ENCODE data around the gene FOXL3. TPM values are rescaled to one million over a fixed set of nuclear protein-coding genes. Genes with fewer than 3 reads are reported as not detected.
A peak's percentile ranks its signal among the peaks of the same experiment; 100 is the strongest.

Gene FOXL3
- total RNA-seq, 1 experiment from 2014 or later: not detected

DNA sequence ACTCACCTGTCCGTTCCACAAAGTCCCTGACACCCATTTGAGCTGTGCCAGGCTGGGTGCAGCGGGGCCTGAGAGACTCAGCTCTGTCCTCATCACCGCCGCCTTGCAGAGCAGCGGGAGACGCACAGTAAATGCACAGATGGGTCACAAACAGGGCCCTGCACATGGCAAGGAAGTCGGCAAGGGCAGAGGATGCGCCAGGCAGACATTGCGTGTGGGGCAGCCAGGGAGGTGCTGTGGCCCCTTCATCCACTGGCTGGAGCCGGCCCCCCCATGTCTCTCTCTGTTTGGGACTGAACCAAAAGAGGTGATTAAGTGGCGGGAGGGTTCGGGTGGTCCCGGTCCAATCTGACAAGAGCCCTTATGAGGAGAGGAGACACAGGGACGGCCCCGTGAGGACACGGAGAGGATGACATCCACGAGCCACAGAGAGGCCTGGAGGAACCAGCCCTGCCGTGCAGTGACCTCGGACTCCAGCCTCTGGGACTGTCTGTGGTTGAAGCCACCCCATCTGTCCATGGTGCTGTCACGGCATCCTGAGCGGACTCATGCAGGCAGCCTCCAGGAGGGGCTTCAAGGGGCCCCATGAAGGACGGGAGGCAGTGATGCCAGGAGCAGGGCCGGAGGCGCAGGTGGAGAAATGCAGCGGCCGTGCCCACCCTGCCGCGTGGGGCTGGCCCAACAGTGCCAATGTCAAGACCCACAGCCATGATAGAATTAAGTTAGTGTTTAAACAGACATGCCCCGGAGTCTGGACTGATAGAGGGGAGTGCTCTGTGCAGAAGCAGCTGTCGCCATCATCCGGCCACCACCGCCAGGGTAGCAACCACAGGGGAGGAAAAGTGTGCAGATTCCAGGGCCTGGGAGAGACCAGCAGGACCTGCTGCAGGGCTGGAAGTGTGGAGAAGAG is 28.4 kb upstream of the FOXL3 start:
- Histone ChIP-seq H2AFZ (ENCODE audit: low read depth, low read length, poor library complexity, severe bottlenecking) (no peak overlapping the region), H4K20me1 (ENCODE audit: insufficient read depth) (no peaks in the 10 kb centered on the region), H3K4me3 (replicated peaks in 1 of 2; ENCODE audit: low read depth in 1 of 2, low read length in 2 of 2) (no peak overlapping the region), H3K36me3 (ENCODE audit: control insufficient read depth in 1 of 2, insufficient read depth in 2 of 2, low read length in 2 of 2) (peaks cover 0 to 5% of the 10 kb centered on the region in 2 experiments; a peak in 2 of 4 replicates), H3K4me2 (ENCODE audit: low read length) (no peak overlapping the region), H3K9me2 (ENCODE audit: insufficient read depth) (no peaks in the 10 kb centered on the region), H3K27ac (ENCODE audit: low read depth, low read length) (no peak overlapping the region), H3K9ac (ENCODE audit: low read length) (no peak overlapping the region), H3K4me1 (ENCODE audit: control insufficient read depth in 1 of 2, insufficient read depth in 2 of 2, low read length in 2 of 2) (no peaks in the 10 kb centered on the region), H3K9me3 (ENCODE audit: control insufficient read depth in 1 of 2, insufficient read depth in 1 of 2, low read depth in 1 of 2, low read length in 2 of 2) (peaks cover 23 to 31% of the 10 kb centered on the region in 2 experiments; a peak in 2 of 4 replicates), H3K27me3 (ENCODE audit: insufficient read depth, low read length) (no peaks in the 10 kb centered on the region), H3K79me2 (ENCODE audit: insufficient read depth, low read length) (no peaks in the 10 kb centered on the region)
- no peak for DNase-seq (ENCODE audit: low read depth, low spot score)
- no TSS peak for BruUV-seq (replicated peaks)
- CTCF ChIA-PET: no interaction called here
- POLR2A ChIA-PET: no interaction called here
- RAD21 ChIA-PET (ENCODE audit: low non-redundant PET in 1 of 2, low total read pairs in 2 of 2, uncharacterized antibody in 2 of 2, unreplicated experiment in 2 of 2): no interaction called here
- no peak for TF ChIP-seq POLR2A (IDR thresholded peaks at IDR 0.05; ENCODE audit: borderline replicate concordance, extremely low read depth, insufficient read depth, insufficient read length)
- no peak for TF ChIP-seq POLR2AphosphoS5 (IDR thresholded peaks at IDR 0.05; ENCODE audit: low read depth, low read length)
- no peak for TF ChIP-seq EZH2 (IDR thresholded peaks at IDR 0.05)
- TF ChIP-seq YY1 (IDR thresholded peaks at IDR 0.05; ENCODE audit: extremely low read depth, insufficient replicate concordance, low read depth, low read length): no peak
- no peak for TF ChIP-seq CEBPB (IDR thresholded peaks at IDR 0.05; ENCODE audit: low read depth)
- intact Hi-C loops (cut with micrococcal nuclease): no loop called here
- ATAC-seq: 0 out of 2 replicates have a peak, but pooled peaks have one; percentile 14

- peaks cover 23 to 31% of the 10 kb centered on the region in 2 experiments; a peak in 2 of 4 replicates for H3K9me3 ChIP-seq (ENCODE audit: control insufficient read depth in 1 of 2, insufficient read depth in 1 of 2, low read depth in 1 of 2, low read length in 2 of 2)
- no peaks in the 10 kb centered on the region for H4K20me1 ChIP-seq (ENCODE audit: insufficient read depth)
- no TSS peak for BruUV-seq (replicated peaks)
- peaks cover 0 to 5% of the 10 kb centered on the region in 2 experiments; a peak in 2 of 4 replicates for H3K36me3 ChIP-seq (ENCODE audit: control insufficient read depth in 1 of 2, insufficient read depth in 2 of 2, low read length in 2 of 2)
- no peaks in the 10 kb centered on the region for H3K27me3 ChIP-seq (ENCODE audit: insufficient read depth, low read length)
- no peaks in the 10 kb centered on the region for H3K4me1 ChIP-seq (ENCODE audit: control insufficient read depth in 1 of 2, insufficient read depth in 2 of 2, low read length in 2 of 2)
- H3K9me2 ChIP-seq (ENCODE audit: insufficient read depth): no peaks in the 10 kb centered on the region
- POLR2A ChIA-PET: no interaction called here
- no peak overlapping the region for H3K9ac ChIP-seq (ENCODE audit: low read length)
- CTCF ChIA-PET: no interaction called here
- no peak overlapping the region for H3K4me2 ChIP-seq (ENCODE audit: low read length)
- H2AFZ ChIP-seq (ENCODE audit: low read depth, low read length, poor library complexity, severe bottlenecking): no peak overlapping the region
- intact Hi-C loops (cut with micrococcal nuclease): no loop called here
- no peak for DNase-seq (ENCODE audit: low read depth, low spot score)
- H3K4me3 ChIP-seq (replicated peaks in 1 of 2; ENCODE audit: low read depth in 1 of 2, low read length in 2 of 2): no peak overlapping the region
- RAD21 ChIA-PET (ENCODE audit: low non-redundant PET in 1 of 2, low total read pairs in 2 of 2, uncharacterized antibody in 2 of 2, unreplicated experiment in 2 of 2): no interaction called here
- H3K27ac ChIP-seq (ENCODE audit: low read depth, low read length): no peak overlapping the region
- no peaks in the 10 kb centered on the region for H3K79me2 ChIP-seq (ENCODE audit: insufficient read depth, low read length)
- no peak for TF ChIP-seq SIN3A (IDR thresholded peaks at IDR 0.05; ENCODE audit: low read depth)
- TF ChIP-seq, protein P1, sequence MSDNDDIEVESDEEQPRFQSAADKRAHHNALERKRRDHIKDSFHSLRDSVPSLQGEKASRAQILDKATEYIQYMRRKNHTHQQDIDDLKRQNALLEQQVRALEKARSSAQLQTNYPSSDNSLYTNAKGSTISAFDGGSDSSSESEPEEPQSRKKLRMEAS (IDR thresholded peaks at IDR 0.05): no peak
- TF ChIP-seq ATF3 (IDR thresholded peaks at IDR 0.05): no peak
- TF ChIP-seq ZFX (IDR thresholded peaks at IDR 0.05): no peak
- ATAC-seq: no peak
These were observed 27.8 kb upstream of the FOXL3 start for GRCh38 chr7:262251-262572.
